ENCODE measurements around the gene SNRNP48. TPM values are rescaled to one million over a fixed set of nuclear protein-coding genes. Genes with fewer than 3 reads are reported as not detected.

The SNRNP48 gene
- total RNA-seq, 1 donor, result 16.4 TPM

DNA sequence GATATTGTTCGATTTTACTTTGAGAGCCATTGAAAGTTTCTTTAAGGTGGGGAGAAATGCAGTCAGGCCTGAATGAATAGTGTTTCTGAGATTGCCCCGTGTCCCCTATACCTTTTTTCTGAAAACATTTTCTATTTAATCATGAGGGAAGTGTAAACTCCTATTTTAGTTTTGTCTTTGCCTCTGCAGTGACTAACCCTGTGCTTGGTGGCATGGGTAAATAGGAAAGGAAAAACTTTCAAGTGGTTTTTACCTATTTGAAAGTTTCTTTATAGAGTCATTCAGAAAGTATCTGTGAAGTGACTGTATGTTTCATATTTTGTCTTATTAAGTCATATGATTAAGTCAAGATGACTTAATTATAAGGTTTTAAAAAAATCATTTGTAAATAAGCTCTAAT lies 14.5 kb downstream of the SNRNP48 start:
- TF ChIP-seq, protein P1, sequence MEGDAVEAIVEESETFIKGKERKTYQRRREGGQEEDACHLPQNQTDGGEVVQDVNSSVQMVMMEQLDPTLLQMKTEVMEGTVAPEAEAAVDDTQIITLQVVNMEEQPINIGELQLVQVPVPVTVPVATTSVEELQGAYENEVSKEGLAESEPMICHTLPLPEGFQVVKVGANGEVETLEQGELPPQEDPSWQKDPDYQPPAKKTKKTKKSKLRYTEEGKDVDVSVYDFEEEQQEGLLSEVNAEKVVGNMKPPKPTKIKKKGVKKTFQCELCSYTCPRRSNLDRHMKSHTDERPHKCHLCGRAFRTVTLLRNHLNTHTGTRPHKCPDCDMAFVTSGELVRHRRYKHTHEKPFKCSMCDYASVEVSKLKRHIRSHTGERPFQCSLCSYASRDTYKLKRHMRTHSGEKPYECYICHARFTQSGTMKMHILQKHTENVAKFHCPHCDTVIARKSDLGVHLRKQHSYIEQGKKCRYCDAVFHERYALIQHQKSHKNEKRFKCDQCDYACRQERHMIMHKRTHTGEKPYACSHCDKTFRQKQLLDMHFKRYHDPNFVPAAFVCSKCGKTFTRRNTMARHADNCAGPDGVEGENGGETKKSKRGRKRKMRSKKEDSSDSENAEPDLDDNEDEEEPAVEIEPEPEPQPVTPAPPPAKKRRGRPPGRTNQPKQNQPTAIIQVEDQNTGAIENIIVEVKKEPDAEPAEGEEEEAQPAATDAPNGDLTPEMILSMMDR (IDR thresholded peaks at IDR 0.05; ENCODE audit: insufficient read depth, low read depth, low read length), result no peak
- no peak for DNase-seq (ENCODE audit: low read depth)

DNA sequence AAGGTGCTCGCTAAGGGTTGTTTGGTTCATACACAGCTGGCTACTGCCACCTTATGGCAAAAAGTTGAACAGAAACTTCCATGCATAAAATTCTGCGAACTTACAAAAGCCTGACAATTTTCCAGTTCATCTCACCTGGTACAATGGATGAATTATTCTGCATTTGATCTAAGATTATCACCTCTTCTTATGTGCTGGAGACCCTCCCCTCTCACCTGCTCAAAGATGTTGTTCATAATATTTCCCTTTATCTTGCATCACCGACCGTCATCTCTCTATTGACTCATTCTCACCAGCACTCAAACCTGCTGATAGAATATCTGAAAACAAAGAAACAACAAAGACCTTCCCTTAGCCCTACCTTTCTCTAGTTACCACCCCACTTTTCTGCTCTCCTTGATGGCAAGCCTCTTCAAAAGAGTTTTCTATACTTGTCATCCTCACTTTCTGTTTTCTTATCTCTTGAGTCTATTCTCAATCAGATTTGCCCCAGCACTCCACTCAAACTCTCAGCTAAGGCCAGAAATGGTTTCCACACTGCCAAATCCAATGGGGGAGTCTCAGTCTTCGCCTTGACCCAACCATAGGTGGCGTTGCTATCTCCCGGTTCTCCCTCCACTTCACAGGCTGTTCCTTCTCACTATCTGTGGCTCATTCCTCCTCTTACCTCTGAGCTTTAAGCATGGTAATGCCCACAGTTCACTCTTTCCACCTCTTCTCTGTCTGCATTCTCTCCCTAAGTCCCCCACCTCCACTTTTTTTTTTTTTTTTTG lies 25.8 kb downstream of the SNRNP48 start:
- DNase-seq (ENCODE audit: low read depth), result peak; percentile 68
- H3K4me3 ChIP-seq (ENCODE audit: low read depth, low read length), result peak overlapping the region; percentile 22
- TF ChIP-seq, protein P1 (IDR thresholded peaks at IDR 0.05; ENCODE audit: insufficient read depth, low read depth, low read length), result peak; percentile 79

More for the DNA sequence above, 14.5 kb downstream of the SNRNP48 start:
- H3K4me3 ChIP-seq (ENCODE audit: low read depth, low read length), result no peak overlapping the region

DNA sequence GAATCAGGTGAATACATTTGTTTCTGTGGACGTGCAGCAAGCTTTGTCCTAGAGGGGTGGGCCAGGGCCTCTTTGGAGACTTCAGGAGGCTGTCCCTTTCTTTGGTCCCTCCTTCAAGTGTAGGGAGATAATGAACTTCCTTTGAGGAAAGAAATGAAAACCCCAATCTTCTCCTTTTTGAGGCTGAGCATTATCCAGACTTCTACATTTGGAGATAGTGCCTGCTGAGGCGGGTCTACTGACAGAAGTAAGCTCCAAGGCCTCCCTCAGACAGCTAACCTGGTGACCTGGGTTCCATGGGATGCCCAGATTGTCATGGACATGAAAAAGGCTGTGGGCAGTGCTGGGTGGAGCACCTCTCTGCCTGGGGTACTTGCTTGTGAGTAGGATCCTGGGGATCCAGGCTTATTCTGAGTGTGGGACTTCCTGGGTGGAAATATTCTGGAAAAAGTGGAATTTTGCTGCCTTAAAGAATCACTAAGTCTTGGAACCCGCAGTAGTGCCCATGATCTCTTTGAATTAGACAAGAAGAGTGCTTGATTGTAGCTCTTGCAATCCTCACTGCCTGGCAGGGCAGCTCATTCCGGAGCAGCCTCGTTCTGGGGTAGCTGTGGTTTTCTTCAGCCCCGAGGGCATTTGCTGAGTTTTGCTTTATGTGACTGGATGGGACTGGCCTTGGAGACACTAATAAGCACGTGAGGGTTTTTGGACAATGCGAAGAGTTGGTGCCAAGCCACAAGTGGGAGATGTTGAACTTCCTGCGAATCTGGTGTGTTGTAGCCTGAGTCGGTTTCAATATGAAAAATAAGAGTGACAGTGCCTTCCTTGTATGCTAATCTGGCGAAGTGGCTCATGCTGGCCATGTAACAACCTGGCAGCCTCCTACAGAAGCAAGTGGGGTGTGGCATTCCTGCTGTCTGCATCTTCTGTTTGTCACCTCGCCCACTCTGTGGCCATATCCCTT lies 28.1 kb downstream of the SNRNP48 start:
- no peak overlapping the region for H3K4me3 ChIP-seq (ENCODE audit: low read depth, low read length)
- TF ChIP-seq, protein P1 (IDR thresholded peaks at IDR 0.05; ENCODE audit: insufficient read depth, low read depth, low read length), result no peak
- DNase-seq (ENCODE audit: low read depth), result peak; percentile 68

DNA sequence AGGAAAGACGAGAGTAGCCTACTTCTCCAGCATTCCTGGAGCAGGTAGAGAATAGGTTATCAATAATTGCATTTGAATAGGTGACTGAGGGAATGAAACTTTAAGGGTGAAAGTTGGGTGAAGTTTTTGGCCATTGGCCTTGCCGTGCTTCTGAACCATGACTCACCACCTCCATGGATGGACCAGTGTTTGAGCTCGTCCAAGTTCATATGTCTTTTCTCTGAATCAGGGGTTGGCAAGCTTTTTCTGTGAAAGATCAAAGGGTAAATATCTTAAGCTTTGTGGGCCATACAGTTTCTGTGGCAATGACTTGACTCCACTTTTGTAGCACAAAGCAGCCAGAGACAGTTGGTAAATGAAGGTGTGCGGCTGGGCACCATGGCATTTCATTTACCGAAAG lies 31.8 kb downstream of the SNRNP48 start:
- DNase-seq (ENCODE audit: low read depth), result no peak
- TF ChIP-seq, protein P1 (IDR thresholded peaks at IDR 0.05; ENCODE audit: insufficient read depth, low read depth, low read length), result no peak
- H3K4me3 ChIP-seq (ENCODE audit: low read depth, low read length), result no peak overlapping the region

DNA sequence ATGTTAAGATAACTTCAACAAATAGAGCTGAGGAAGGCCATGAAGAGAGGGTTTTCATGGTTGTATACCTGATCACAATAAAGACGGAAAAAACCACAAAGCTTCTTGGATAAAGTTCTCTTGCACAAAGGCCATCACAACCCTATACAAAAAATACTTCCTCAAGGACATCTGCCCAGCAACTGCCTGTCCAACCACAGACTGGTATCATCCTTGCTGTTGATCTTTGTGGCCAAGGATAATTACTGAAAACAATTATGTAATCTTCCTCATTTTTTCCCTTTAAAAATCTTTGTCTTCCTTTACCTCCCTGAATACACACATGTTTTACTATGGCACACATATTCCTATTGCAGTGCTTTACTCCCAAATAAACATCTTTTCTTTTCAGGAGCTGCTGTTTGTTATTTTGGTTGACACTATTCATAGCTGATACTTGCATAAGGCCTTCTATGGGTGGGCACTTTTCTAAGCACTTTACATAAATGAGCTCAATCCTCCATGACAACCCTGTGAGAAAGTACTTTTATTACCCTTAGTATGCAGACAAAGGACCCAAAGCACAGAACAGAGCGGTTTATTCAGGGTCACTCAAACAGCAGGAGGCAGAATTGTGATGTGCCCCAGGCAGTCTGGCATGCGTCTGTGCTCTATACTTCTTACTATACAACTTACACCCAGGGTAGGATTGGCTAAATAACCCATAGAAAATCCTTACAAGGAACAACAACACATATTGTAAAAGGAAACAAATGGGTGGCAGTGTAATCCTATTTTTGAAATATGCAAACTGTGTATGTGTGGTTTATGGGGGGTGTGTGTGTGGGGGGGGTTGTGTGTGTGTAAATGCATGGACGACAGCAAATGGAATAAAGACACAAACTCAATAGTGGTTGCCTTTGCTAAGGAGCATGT lies 35.1 kb downstream of the SNRNP48 start:
- TF ChIP-seq, protein P1 (IDR thresholded peaks at IDR 0.05; ENCODE audit: insufficient read depth, low read depth, low read length), result no peak
- DNase-seq (ENCODE audit: low read depth), result no peak
- no peak overlapping the region for H3K4me3 ChIP-seq (ENCODE audit: low read depth, low read length)

DNA sequence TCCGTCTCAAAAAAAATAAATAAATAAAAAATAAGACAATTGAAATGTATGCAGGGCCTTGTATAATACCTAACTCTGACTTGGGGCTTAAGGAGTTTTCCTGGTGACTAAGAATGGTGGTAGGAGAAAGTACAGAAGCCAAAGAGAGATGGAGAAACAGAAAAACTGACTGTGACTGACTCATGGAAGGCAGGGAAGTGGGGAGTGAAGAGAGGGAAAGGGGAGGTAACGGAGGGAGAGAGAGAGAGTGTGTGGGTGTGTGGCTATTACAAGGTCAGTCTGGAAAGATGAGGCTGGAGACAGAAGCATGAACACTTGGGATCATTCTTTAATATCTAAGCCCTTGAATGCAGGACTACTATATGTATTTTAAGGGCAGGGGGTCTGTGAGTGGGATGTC lies 38.5 kb downstream of the SNRNP48 start:
- no peak overlapping the region for H3K4me3 ChIP-seq (ENCODE audit: low read depth, low read length)
- DNase-seq (ENCODE audit: low read depth), result no peak
- TF ChIP-seq, protein P1 (IDR thresholded peaks at IDR 0.05; ENCODE audit: insufficient read depth, low read depth, low read length), result no peak

Data from fibroblast of villous mesenchyme (primary cell).